ENCODE results near the gene MGAT5B. TPM values are rescaled to one million over a fixed set of nuclear protein-coding genes. Genes with fewer than 3 reads are reported as not detected.

Gene MGAT5B
- total RNA-seq, 1 donor from 2014 or later: 0.40 TPM

Other genes with a start within 250 kb of the MGAT5B start
- gene ST6GALNAC1, start 224.6 kb upstream of the MGAT5B start, total RNA-seq: not detected in 2 replicates
- 183 and 187 TPM in 2 replicates for gene MXRA7, start 157.4 kb upstream of the MGAT5B start, total RNA-seq
- 16.8 and 22.7 TPM in 2 replicates for gene JMJD6, start 141.8 kb upstream of the MGAT5B start, total RNA-seq
- 35.7 and 36.3 TPM in 2 replicates for gene METTL23, start 141.6 kb upstream of the MGAT5B start, total RNA-seq
- gene SRSF2, start 131.1 kb upstream of the MGAT5B start, total RNA-seq: 137 and 145 TPM in 2 replicates
- gene MFSD11, start 130.3 kb upstream of the MGAT5B start, total RNA-seq: 33.0 and 34.7 TPM in 2 replicates

Data from osteocyte (in vitro differentiated cells).